AG04449 (cell line): Measurements from ENCODE around the gene DDT.

Experiments
- CTCF ChIA-PET: fragments of 350-600 bp; formaldehyde crosslinking; extraction: SDS; loops from one replicate; lab custom pipeline; 2021; ENCODE audit warnings: antibody characterized with exemption; lab: Yijun Ruan, JAX
- POLR2A ChIA-PET: fragments of 400-600, 350-600 bp; formaldehyde crosslinking; extraction: SDS; loops from one replicate; lab custom pipeline; 2020; ENCODE audit warnings: antibody characterized with exemption, inconsistent platforms; lab: Yijun Ruan, JAX
- DNase-seq: peaks from one replicate; pipeline ENCODE4 v3.0.0-alpha.2; 2010; ENCODE audit warnings: low read depth, low spot score
- H3K4me3 ChIP-seq: 2 replicates; pipeline ENCODE4 v1.5.1; 2011; ENCODE audit warnings: low read depth, mild to moderate bottlenecking, control low read depth, low read length
- CTCF ChIP-seq: IDR thresholded peaks from one replicate; pipeline ENCODE4 v1.5.1; 2011; ENCODE audit warnings: mild to moderate bottlenecking, moderate library complexity, low read length, control low read depth, inconsistent platforms; ENCODE audit not compliant: insufficient read depth; ENCODE audit errors: missing control alignments

The DDT gene

GRCh38 chr22:24009227-24010017, 35.2 kb upstream of the DDT start:
- ChIA-PET POLR2A (no interaction called here), CTCF (interaction anchor here (1.4 to 2.2 kb wide), 3 partner anchors 29 to 173 kb away, joined by 3 to 11 read pairs (median 5); no protein-coding TSS in a partner anchor)
- no peak for DNase-seq
- no peak for TF ChIP-seq CTCF
- no peak overlapping the region for H3K4me3 ChIP-seq

- TF ChIP-seq CTCF = no peak
- ChIA-PET CTCF (interaction anchor here (1.1 to 1.4 kb wide), 2 partner anchors 21 to 174 kb away, joined by 3 read pairs; no protein-coding TSS in a partner anchor), POLR2A (no interaction called here)
- DNase-seq = no peak
- H3K4me3 ChIP-seq = no peak overlapping the region
Observed at GRCh38 chr22:24008381-24009226, 34.4 kb upstream of the DDT start.

GRCh38 chr22:24008022-24008283, 33.7 kb upstream of the DDT start:
- ChIA-PET POLR2A (no interaction called here), CTCF (interaction anchor here (1.1 to 1.4 kb wide), 2 partner anchors 22 to 174 kb away, joined by 3 read pairs; no protein-coding TSS in a partner anchor)
- H3K4me3 ChIP-seq = no peak overlapping the region
- TF ChIP-seq CTCF = no peak
- DNase-seq = no peak

GRCh38 chr22:24007253-24008021, 33.2 kb upstream of the DDT start:
- H3K4me3 ChIP-seq = no peak overlapping the region
- ChIA-PET CTCF (interaction anchor here (1.1 to 1.4 kb wide), 2 partner anchors 22 to 175 kb away, joined by 3 read pairs; no protein-coding TSS in a partner anchor), POLR2A (no interaction called here)
- TF ChIP-seq CTCF = no peak
- no peak for DNase-seq

GRCh38 chr22:24006914-24007214, 32.6 kb upstream of the DDT start:
- ChIA-PET POLR2A (no interaction called here), CTCF (no interaction called here)
- TF ChIP-seq CTCF = no peak
- no peak overlapping the region for H3K4me3 ChIP-seq
- no peak for DNase-seq
